CD4-positive, CD25-positive, alpha-beta regulatory T cell (primary cell): ENCODE data around the gene MBTPS1. TPM values are rescaled to one million over a fixed set of nuclear protein-coding genes. Genes with fewer than 3 reads are reported as not detected.

Experiments used
- ATAC-seq, 2 donors: fragments of 150-1000 bp; cut with Tn5 transposase; one replicate each; pipeline ENCODE4 v1.10.0; 2021; ENCODE audit warnings: low read depth in 2 of 2, moderate number of reproducible peaks in 2 of 2, moderate library complexity in 1 of 2
- DNase-seq, 3 donors: peaks; one replicate each; pipeline versions ENCODE4 v3.0.0 to v3.0.0-alpha.2; 2012 to 2022; ENCODE audit warnings: mixed read lengths in 1 of 3
- H3K27ac ChIP-seq: one replicate; pipeline ENCODE4 v1.7.0; 2013; ENCODE audit warnings: mild to moderate bottlenecking, low read length; ENCODE audit not compliant: insufficient read depth, poor library complexity, severe bottlenecking
- H3K27me3 ChIP-seq: one replicate; pipeline ENCODE4 v1.7.0; 2013; ENCODE audit warnings: low read length; ENCODE audit not compliant: control insufficient read depth, insufficient read depth
- H3K36me3 ChIP-seq: one replicate; pipeline ENCODE4 v1.7.0; 2013; ENCODE audit warnings: mild to moderate bottlenecking, low read length, moderate library complexity; ENCODE audit not compliant: control insufficient read depth, insufficient read depth
- H3K4me1 ChIP-seq: 2 replicates; pipeline ENCODE4 v1.7.0; 2013; ENCODE audit warnings: mild to moderate bottlenecking, low read length; ENCODE audit not compliant: insufficient read depth, control insufficient read depth, poor library complexity, severe bottlenecking
- H3K4me3 ChIP-seq: one replicate; pipeline ENCODE4 v1.7.0; 2013; ENCODE audit warnings: low read depth, mild to moderate bottlenecking, low read length, moderate library complexity
- H3K9me3 ChIP-seq, 2 experiments: 1 replicate in 1 of 2; 2 replicates in 1 of 2; pipeline ENCODE4 v1.7.0; 2013; ENCODE audit warnings: low read length in 2 of 2, mild to moderate bottlenecking in 1 of 2, moderate library complexity in 1 of 2; ENCODE audit not compliant: control insufficient read depth in 2 of 2
- H3K27ac Mint-ChIP-seq, 3 donors: one replicate each; pipeline ENCODE4 v1.8.0; 2020 to 2022; ENCODE audit warnings: mild to moderate bottlenecking in 3 of 3, mixed read lengths in 3 of 3, moderate library complexity in 2 of 3
- H3K27me3 Mint-ChIP-seq: one replicate; pipeline ENCODE4 v1.8.0; 2022; ENCODE audit warnings: mild to moderate bottlenecking, mixed read lengths
- H3K36me3 Mint-ChIP-seq: one replicate; pipeline ENCODE4 v1.8.0; 2020; ENCODE audit warnings: mixed read lengths
- H3K4me1 Mint-ChIP-seq, 4 donors: one replicate each; pipeline ENCODE4 v1.8.0; 2020 to 2022; ENCODE audit warnings: mixed read lengths in 4 of 4, mild to moderate bottlenecking in 1 of 4
- H3K4me3 Mint-ChIP-seq, 4 donors: one replicate each; pipeline ENCODE4 v1.8.0; 2020 to 2022; ENCODE audit warnings: mild to moderate bottlenecking in 4 of 4, mixed read lengths in 4 of 4, moderate library complexity in 3 of 4
- H3K9me3 Mint-ChIP-seq, 7 donors: one replicate each; pipeline ENCODE4 v1.8.0; 2020 to 2022; ENCODE audit warnings: mixed read lengths in 7 of 7, mild to moderate bottlenecking in 3 of 7, moderate library complexity in 2 of 7
- polyA plus RNA-seq, 4 donors: library from polyadenylated mRNA; unstranded; fragments of 300-500 nt; fragmentation: Illumina TruSeq; gene quantifications; one replicate each; pipeline ENCODE4 v1.2.3, GENCODE V29; 2021
- total RNA-seq: library from RNA; stranded (reverse); gene quantifications from one replicate; pipeline ENCODE4 v1.2.3, GENCODE V29; 2022

MBTPS1 gene
- total and polyA plus RNA-seq, 5 donors from 2014 or later = 40.6 to 118 (median 48.3) TPM

GRCh38 chr16:84086341-84086740 lies 30.4 kb downstream of the MBTPS1 start:
- H3K4me1 ChIP-seq = peaks cover 22% of the 10 kb centered on the region
- H3K4me1 Mint-ChIP-seq = peaks cover 11 to 37% (median 21%) of the 10 kb centered on the region in 4 donors
- H3K27me3 ChIP-seq = no peaks in the 10 kb centered on the region
- no peaks in the 10 kb centered on the region for H3K27me3 Mint-ChIP-seq
- ATAC-seq (no peak), DNase-seq (no peak)
- no peak overlapping the region for H3K4me3 Mint-ChIP-seq
- H3K36me3 ChIP-seq = peaks cover 83% of the 10 kb centered on the region
- H3K9me3 ChIP-seq = no peaks in the 10 kb centered on the region
- H3K27ac Mint-ChIP-seq = peak overlapping the region in 2 of 3 donors; percentile 54 to 93
- peaks cover 37% of the 10 kb centered on the region for H3K36me3 Mint-ChIP-seq
- no peaks in the 10 kb centered on the region for H3K9me3 Mint-ChIP-seq
- H3K4me3 ChIP-seq = no peak overlapping the region
- H3K27ac ChIP-seq = no peak overlapping the region

- peaks cover 82% of the 10 kb centered on the region for H3K36me3 ChIP-seq
These were observed 31.0 kb downstream of the MBTPS1 start for GRCh38 chr16:84085773-84086172.

GRCh38 chr16:84085271-84085667 lies 31.5 kb downstream of the MBTPS1 start:
- H3K27ac Mint-ChIP-seq = peak overlapping the region in 1 of 3 donors; percentile 26
- DNase-seq (no peak), ATAC-seq (no peak)
- H3K4me1 ChIP-seq = peaks cover 22% of the 10 kb centered on the region
- peaks cover 39% of the 10 kb centered on the region for H3K36me3 Mint-ChIP-seq
- no peak overlapping the region for H3K27ac ChIP-seq
- H3K27me3 ChIP-seq = no peaks in the 10 kb centered on the region
- no peaks in the 10 kb centered on the region for H3K27me3 Mint-ChIP-seq
- no peaks in the 10 kb centered on the region for H3K9me3 Mint-ChIP-seq
- peaks cover 82% of the 10 kb centered on the region for H3K36me3 ChIP-seq
- no peak overlapping the region for H3K4me3 Mint-ChIP-seq
- no peak overlapping the region for H3K4me3 ChIP-seq
- H3K4me1 Mint-ChIP-seq = peaks cover 11 to 37% (median 23%) of the 10 kb centered on the region in 4 donors
- no peaks in the 10 kb centered on the region for H3K9me3 ChIP-seq

More at GRCh38 chr16:84085773-84086172, 31.0 kb downstream of the MBTPS1 start:
- Mint-ChIP-seq H3K36me3 (peaks cover 38% of the 10 kb centered on the region), H3K4me3 (no peak overlapping the region), H3K9me3 (no peaks in the 10 kb centered on the region), H3K27ac (peak overlapping the region in 2 of 3 donors; percentile 54 to 93), H3K4me1 (peaks cover 11 to 37% (median 23%) of the 10 kb centered on the region in 4 donors), H3K27me3 (no peaks in the 10 kb centered on the region)
- no peaks in the 10 kb centered on the region for H3K9me3 ChIP-seq
- no peak for ATAC-seq
- DNase-seq = peak in 1 of 3 donors; percentile 18
- no peak overlapping the region for H3K27ac ChIP-seq
- no peaks in the 10 kb centered on the region for H3K27me3 ChIP-seq
- H3K4me1 ChIP-seq = peaks cover 22% of the 10 kb centered on the region
- no peak overlapping the region for H3K4me3 ChIP-seq

- no peak overlapping the region for H3K27ac ChIP-seq
- DNase-seq (peak; percentile 53 to 85 (median 66)), ATAC-seq (peak; percentile 86 to 87)
- Mint-ChIP-seq H3K27ac (peak overlapping the region in 1 of 3 donors; percentile 26), H3K4me3 (no peak overlapping the region), H3K36me3 (peaks cover 44% of the 10 kb centered on the region), H3K4me1 (peaks cover 11 to 35% (median 23%) of the 10 kb centered on the region in 4 donors), H3K9me3 (no peaks in the 10 kb centered on the region), H3K27me3 (no peaks in the 10 kb centered on the region)
- H3K27me3 ChIP-seq = no peaks in the 10 kb centered on the region
- no peaks in the 10 kb centered on the region for H3K9me3 ChIP-seq
- no peak overlapping the region for H3K4me3 ChIP-seq
- peaks cover 22% of the 10 kb centered on the region for H3K4me1 ChIP-seq
- H3K36me3 ChIP-seq = peaks cover 82% of the 10 kb centered on the region
These were observed 32.0 kb downstream of the MBTPS1 start for GRCh38 chr16:84084570-84085270.

- no peak for ATAC-seq
These were observed 33.7 kb downstream of the MBTPS1 start for GRCh38 chr16:84082835-84083569.

GRCh38 chr16:84082110-84082509 lies 34.6 kb downstream of the MBTPS1 start:
- no peak for ATAC-seq
- H3K27ac Mint-ChIP-seq = peak overlapping the region in 1 of 3 donors; percentile 38
- peaks cover 13% of the 10 kb centered on the region for H3K4me1 ChIP-seq
- H3K36me3 Mint-ChIP-seq = peaks cover 43% of the 10 kb centered on the region
- peaks cover 79% of the 10 kb centered on the region for H3K36me3 ChIP-seq
- no peaks in the 10 kb centered on the region for H3K9me3 ChIP-seq
- no peaks in the 10 kb centered on the region for H3K27me3 ChIP-seq
- no peaks in the 10 kb centered on the region for H3K27me3 Mint-ChIP-seq
- no peak overlapping the region for H3K27ac ChIP-seq
- H3K9me3 Mint-ChIP-seq = no peaks in the 10 kb centered on the region
- no peak for DNase-seq
- no peak overlapping the region for H3K4me3 Mint-ChIP-seq
- H3K4me1 Mint-ChIP-seq = peaks cover 11 to 24% (median 20%) of the 10 kb centered on the region in 4 donors
- H3K4me3 ChIP-seq = no peak overlapping the region

More at GRCh38 chr16:84082835-84083569, 33.7 kb downstream of the MBTPS1 start:
- H3K27ac Mint-ChIP-seq = no peak overlapping the region
- H3K27ac ChIP-seq = no peak overlapping the region
- H3K4me1 ChIP-seq = peaks cover 19% of the 10 kb centered on the region
- DNase-seq = no peak
- peaks cover 14 to 23% (median 17%) of the 10 kb centered on the region in 4 donors for H3K4me1 Mint-ChIP-seq
- H3K36me3 Mint-ChIP-seq = peaks cover 43% of the 10 kb centered on the region
- H3K9me3 ChIP-seq = no peaks in the 10 kb centered on the region
- no peaks in the 10 kb centered on the region for H3K27me3 ChIP-seq
- H3K4me3 ChIP-seq = no peak overlapping the region
- H3K4me3 Mint-ChIP-seq = no peak overlapping the region
- H3K36me3 ChIP-seq = peaks cover 80% of the 10 kb centered on the region
- no peaks in the 10 kb centered on the region for H3K27me3 Mint-ChIP-seq
- H3K9me3 Mint-ChIP-seq = no peaks in the 10 kb centered on the region

GRCh38 chr16:84081446-84081989 lies 35.2 kb downstream of the MBTPS1 start:
- Mint-ChIP-seq H3K27me3 (no peaks in the 10 kb centered on the region), H3K4me3 (no peak overlapping the region), H3K9me3 (no peaks in the 10 kb centered on the region), H3K27ac (no peak overlapping the region), H3K4me1 (peaks cover 12 to 25% (median 21%) of the 10 kb centered on the region in 4 donors), H3K36me3 (peaks cover 40% of the 10 kb centered on the region)
- H3K27ac ChIP-seq = no peak overlapping the region
- no peak overlapping the region for H3K4me3 ChIP-seq
- H3K27me3 ChIP-seq = no peaks in the 10 kb centered on the region
- ATAC-seq = no peak
- H3K4me1 ChIP-seq = peaks cover 13% of the 10 kb centered on the region
- peaks cover 79% of the 10 kb centered on the region for H3K36me3 ChIP-seq
- no peaks in the 10 kb centered on the region for H3K9me3 ChIP-seq
- DNase-seq = no peak
